IMR-90 (cell line): ENCODE measurements around the gene CPED1. TPM values are rescaled to one million over a fixed set of nuclear protein-coding genes. Genes with fewer than 3 reads are reported as not detected.

Experiments used
- ATAC-seq: fragments of 200-7000 bp; cut with Tn5 transposase; 2 replicates; pipeline ENCODE4 v1.9.1; 2020; ENCODE audit warnings: low read depth, mild to moderate bottlenecking, moderate library complexity
- BruUV-seq: library from RNA; stranded (reverse); fragments of 400-500 nt; replicated peaks from 2 replicates; lab custom pipeline; 2021; lab: Mats Ljungman, UMichigan
- CTCF ChIA-PET: fragments of 300-600 bp; formaldehyde crosslinking; extraction: SDS; loops from one replicate; lab custom pipeline; 2021; ENCODE audit warnings: antibody characterized with exemption; lab: Yijun Ruan, JAX
- POLR2A ChIA-PET: fragments of 300-600 bp; sonication (Branson Sonifier 250); formaldehyde crosslinking; loops from one replicate; lab custom pipeline; 2022; ENCODE audit warnings: antibody characterized with exemption; ENCODE audit not compliant: unreplicated experiment; lab: Charles Lee
- DNase-seq: peaks from one replicate; pipeline ENCODE4 v3.0.0; 2013
- H2AFZ ChIP-seq: replicated peaks from 2 replicates; pipeline ENCODE3; 2013; ENCODE audit warnings: low read length, mild to moderate bottlenecking; ENCODE audit not compliant: poor library complexity
- H2AK5ac ChIP-seq: 2 replicates; pipeline ENCODE4 v1.6.1; 2013; ENCODE audit warnings: low read depth, low read length, inconsistent platforms
- H2AK9ac ChIP-seq: replicated peaks from 2 replicates; pipeline ENCODE3; 2013; ENCODE audit warnings: mild to moderate bottlenecking, low read depth, low read length, moderate library complexity; ENCODE audit not compliant: poor library complexity
- H2BK120ac ChIP-seq: 2 replicates; pipeline ENCODE4 v1.6.1; 2013; ENCODE audit warnings: low read depth, low read length, inconsistent platforms
- H2BK15ac ChIP-seq: 3 replicates; pipeline ENCODE4 v1.6.1; 2013; ENCODE audit warnings: low read depth, low read length, inconsistent platforms
- H2BK20ac ChIP-seq: 2 replicates; pipeline ENCODE4 v1.6.1; 2013; ENCODE audit warnings: low read depth, mild to moderate bottlenecking, inconsistent platforms, low read length, moderate library complexity
- H2BK5ac ChIP-seq: 2 replicates; pipeline ENCODE4 v1.6.1; 2013; ENCODE audit warnings: mild to moderate bottlenecking, low read depth, low read length, inconsistent platforms; ENCODE audit not compliant: poor library complexity, severe bottlenecking
- H3K14ac ChIP-seq: replicated peaks from 2 replicates; pipeline ENCODE4 v1.6.1; 2013; ENCODE audit warnings: low read depth, low read length, inconsistent platforms
- H3K18ac ChIP-seq: 2 replicates; pipeline ENCODE4 v1.6.1; 2013; ENCODE audit warnings: low read depth, low read length, control low read depth
- H3K23ac ChIP-seq: 2 replicates; pipeline ENCODE4 v1.6.1; 2013; ENCODE audit warnings: low read depth, low read length, inconsistent platforms
- H3K27ac ChIP-seq: 2 replicates; pipeline ENCODE4 v1.5.1; 2013; ENCODE audit warnings: mild to moderate bottlenecking, control low read depth, low read length; ENCODE audit not compliant: insufficient read depth
- H3K27me3 ChIP-seq: 2 replicates; pipeline ENCODE4 v1.6.1; 2013; ENCODE audit warnings: low read length; ENCODE audit not compliant: control insufficient read depth, insufficient read depth
- H3K36me3 ChIP-seq: 2 replicates; pipeline ENCODE4 v1.6.1; 2013; ENCODE audit warnings: low read length, mixed read lengths; ENCODE audit not compliant: control insufficient read depth, insufficient read depth
- H3K4ac ChIP-seq: 2 replicates; pipeline ENCODE4 v1.6.1; 2013; ENCODE audit warnings: low read depth, low read length, inconsistent platforms
- H3K4me1 ChIP-seq: 2 replicates; pipeline ENCODE4 v1.6.1; 2013; ENCODE audit warnings: low read length, mixed read lengths; ENCODE audit not compliant: control insufficient read depth, insufficient read depth
- H3K4me2 ChIP-seq: 2 replicates; pipeline ENCODE4 v1.6.1; 2013; ENCODE audit warnings: low read depth, mild to moderate bottlenecking, control low read depth, low read length, moderate library complexity
- H3K4me3 ChIP-seq: 2 replicates; pipeline ENCODE4 v1.5.1; 2013; ENCODE audit warnings: low read depth, mild to moderate bottlenecking, control low read depth, low read length, moderate library complexity; ENCODE audit not compliant: insufficient read depth
- H3K56ac ChIP-seq: 2 replicates; pipeline ENCODE4 v1.6.1; 2013; ENCODE audit warnings: low read length, inconsistent platforms; ENCODE audit not compliant: insufficient read depth; ENCODE audit errors: extremely low read depth
- H3K79me1 ChIP-seq, 2 experiments: 2 replicates each; pipeline ENCODE4 v1.6.1; 2013; ENCODE audit warnings: low read length in 2 of 2, inconsistent platforms in 1 of 2, low read depth in 1 of 2
- H3K9ac ChIP-seq: 2 replicates; pipeline ENCODE4 v1.6.1; 2013; ENCODE audit warnings: low read depth, low read length, control low read depth
- H3K9me1 ChIP-seq: 2 replicates; pipeline ENCODE4 v1.6.1; 2013; ENCODE audit warnings: low read length, inconsistent platforms; ENCODE audit not compliant: insufficient read depth
- H3K9me3 ChIP-seq: 2 replicates; pipeline ENCODE4 v1.6.1; 2013; ENCODE audit warnings: low read length; ENCODE audit not compliant: control insufficient read depth, insufficient read depth
- H4K20me1 ChIP-seq: 2 replicates; pipeline ENCODE4 v1.6.1; 2013; ENCODE audit warnings: low read length, inconsistent platforms; ENCODE audit not compliant: insufficient read depth
- H4K5ac ChIP-seq: 2 replicates; pipeline ENCODE4 v1.6.1; 2013; ENCODE audit warnings: mild to moderate bottlenecking, low read depth, low read length, control low read depth
- H4K8ac ChIP-seq, 2 experiments: 2 replicates each; pipeline ENCODE4 v1.6.1; 2013; ENCODE audit warnings: low read depth in 2 of 2, low read length in 2 of 2, control low read depth in 1 of 2, inconsistent platforms in 1 of 2
- H4K91ac ChIP-seq: 2 replicates; pipeline ENCODE4 v1.6.1; 2013; ENCODE audit warnings: low read depth, low read length, inconsistent platforms; ENCODE audit not compliant: insufficient read depth
- BHLHE40 ChIP-seq: fragments of 150-350 bp; IDR thresholded peaks from 2 replicates; pipeline ENCODE4 v1.6.1; 2016; ENCODE audit warnings: mild to moderate bottlenecking, low read depth, low read length
- CEBPB ChIP-seq: IDR thresholded peaks from 2 replicates; pipeline ENCODE4 v1.6.1; 2012; ENCODE audit warnings: low read depth, low read length, improper control_type of control experiment
- CHD1 ChIP-seq: IDR thresholded peaks from 2 replicates; pipeline ENCODE4 v1.6.1; 2012; ENCODE audit warnings: low read depth, low read length, improper control_type of control experiment
- ELK1 ChIP-seq: fragments of 150-350 bp; IDR thresholded peaks from 2 replicates; pipeline ENCODE4 v1.6.1; 2016; ENCODE audit warnings: low read depth, mild to moderate bottlenecking, low read length, moderate library complexity, borderline replicate concordance
- FOS ChIP-seq: fragments of 150-350 bp; IDR thresholded peaks from 2 replicates; pipeline ENCODE4 v1.6.1; 2016; ENCODE audit warnings: low read depth, low read length
- MAFK ChIP-seq: IDR thresholded peaks from 2 replicates; pipeline ENCODE4 v1.6.1; 2012; ENCODE audit warnings: low read depth, low read length, improper control_type of control experiment
- MAZ ChIP-seq: IDR thresholded peaks from 2 replicates; pipeline ENCODE4 v1.6.1; 2012; ENCODE audit warnings: low read depth, mild to moderate bottlenecking, low read length, improper control_type of control experiment, moderate library complexity, borderline replicate concordance
- MXI1 ChIP-seq: IDR thresholded peaks from 2 replicates; pipeline ENCODE4 v1.6.1; 2012; ENCODE audit warnings: low read depth, mild to moderate bottlenecking, low read length, moderate library complexity, borderline replicate concordance
- NFE2L2 ChIP-seq: fragments of 150-350 bp; IDR thresholded peaks from 2 replicates; pipeline ENCODE4 v1.6.1; 2016; ENCODE audit warnings: low read depth, mild to moderate bottlenecking, low read length
- POLR2A ChIP-seq: IDR thresholded peaks from 2 replicates; pipeline ENCODE4 v1.6.1; 2012; ENCODE audit warnings: mild to moderate bottlenecking, low read depth, low read length
- RAD21 ChIP-seq: IDR thresholded peaks from 2 replicates; pipeline ENCODE4 v1.6.1; 2012; ENCODE audit warnings: low read length, improper control_type of control experiment
- RCOR1 ChIP-seq: IDR thresholded peaks from 2 replicates; pipeline ENCODE4 v1.6.1; 2012; ENCODE audit warnings: mild to moderate bottlenecking, low read length, improper control_type of control experiment; ENCODE audit not compliant: insufficient replicate concordance
- RFX5 ChIP-seq: IDR thresholded peaks from 2 replicates; pipeline ENCODE4 v1.8.0; 2012; ENCODE audit warnings: low read depth, mild to moderate bottlenecking, low read length, moderate library complexity
- SMC3 ChIP-seq: fragments of 150-350 bp; IDR thresholded peaks from 2 replicates; pipeline ENCODE4 v1.6.1; 2016; ENCODE audit warnings: low read depth, mild to moderate bottlenecking, antibody characterized with exemption, low read length, moderate library complexity
- USF2 ChIP-seq: fragments of 150-350 bp; IDR thresholded peaks from 2 replicates; pipeline ENCODE4 v1.6.1; 2017; ENCODE audit warnings: mild to moderate bottlenecking, antibody characterized with exemption, low read length, low read depth
- WGBS, 2 experiments: methylation state at CpG; one replicate each; pipeline versions ENCODE4 v1.1.5 to v1.1.7; 2013; ENCODE audit warnings: missing lambda C conversion rate in 2 of 2; ENCODE audit not compliant: insufficient read length in 1 of 2; ENCODE audit errors: extremely low coverage in 2 of 2; 5-methylcytosine and 5-hydroxymethylcytosine counted together
- dilution Hi-C: fragments of 300-500 bp; cut with HindIII; formaldehyde crosslinking; loops from one replicate; pipeline ENCODE4 v1.14.3; 2018; ENCODE audit warnings: low sequenced_read_pairs; ENCODE audit not compliant: unreplicated experiment
- in situ Hi-C: fragments of 300-500 bp; cut with MboI; formaldehyde crosslinking; loops from 3 replicates; pipeline ENCODE4 v1.14.3; 2019; ENCODE audit warnings: low sequenced_read_pairs, inconsistent platforms, mixed read lengths
- intact Hi-C: fragments of 100-400 bp; cut with micrococcal nuclease; formaldehyde crosslinking; loops from 2 replicates; pipeline ENCODE4 v1.10.0; 2022
- polyA plus RNA-seq, 3 experiments: library from polyadenylated mRNA; depleted of rRNA; stranded (reverse); fragments of >200 nt; gene quantifications; 2 replicates each; pipeline ENCODE4 v1.2.3, GENCODE V29; 2012; ENCODE audit warnings: low replicate concordance in 1 of 3
- total RNA-seq: library from RNA; depleted of rRNA; stranded (reverse); fragments of >200 nt; gene quantifications from 2 replicates; pipeline ENCODE4 v1.2.3, GENCODE V29; 2012
- TF ChIP-seq, protein P1 (sequence below): conservative IDR thresholded peaks from 2 replicates; pipeline ENCODE4 v1.5.1; 2012; ENCODE audit warnings: mild to moderate bottlenecking, low read depth, low read length, improper control_type of control experiment

Gene CPED1
- total and polyA plus RNA-seq, 2 of the 4 experiments (the other 2 are of a cell fraction) = 31.2 to 96.8 TPM

DNA sequence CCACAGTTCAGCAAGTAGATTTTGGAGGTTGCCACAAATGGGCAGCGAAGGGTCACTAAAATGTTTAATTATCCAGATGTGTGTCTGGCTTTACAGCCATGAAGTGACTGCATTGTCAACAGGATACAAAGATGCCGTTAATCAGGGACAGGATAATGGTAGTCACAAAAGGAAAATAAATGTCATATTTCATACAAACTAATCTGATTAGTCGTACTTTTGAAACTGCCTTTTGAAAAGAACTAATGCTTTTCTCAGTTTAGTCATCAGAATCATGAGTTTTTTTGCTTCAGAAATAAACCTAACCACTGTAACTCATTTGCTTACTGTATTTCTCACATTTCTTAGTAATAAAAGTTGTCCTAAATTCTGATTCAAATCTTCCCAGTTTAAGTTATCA lies 318.1 kb downstream of the CPED1 start:
- in situ Hi-C loops (no loop called here), dilution Hi-C loops (no loop called here), intact Hi-C loops (no loop called here)
- Histone ChIP-seq H3K56ac (no peak overlapping the region), H2BK15ac (peak overlapping the region; percentile 88; the same call in 2 of the 3 replicates), H3K18ac (peak overlapping the region; percentile 80; the same call in 1 of the 2 replicates), H4K5ac (peak overlapping the region; percentile 37; the same call in 1 of the 2 replicates), H2AFZ (no peak overlapping the region), H2BK5ac (peak overlapping the region; percentile 69), H3K27me3 (no peaks in the 10 kb centered on the region), H3K9ac (no peak overlapping the region), H3K4me3 (no peak overlapping the region), H2AK5ac (peak overlapping the region; percentile 60; the same call in 1 of the 2 replicates), H3K36me3 (no peaks in the 10 kb centered on the region), H3K9me3 (no peaks in the 10 kb centered on the region), H3K27ac (no peak overlapping the region), H3K4me1 (peaks cover 11% of the 10 kb centered on the region), H2BK120ac (peak overlapping the region; percentile 72; the same call in 1 of the 2 replicates), H2AK9ac (no peak overlapping the region), H4K8ac (peak overlapping the region; percentile 71 to 72; a peak in 3 of 4 replicates), H3K23ac (peak overlapping the region; percentile 69; the same call in 1 of the 2 replicates), H3K14ac (peak overlapping the region; percentile 61; the same call in 1 of the 2 replicates), H3K4ac (peak overlapping the region; percentile 73), H3K9me1 (no peaks in the 10 kb centered on the region), H4K91ac (peak overlapping the region; percentile 38), H3K79me1 (0 out of 4 replicates have a peak, but pooled peaks cover 0 to 4% of the 10 kb centered on the region in 2 experiments), H2BK20ac (peak overlapping the region; percentile 92), H3K4me2 (no peak overlapping the region), H4K20me1 (no peaks in the 10 kb centered on the region)
- POLR2A ChIA-PET = no interaction called here
- DNase-seq (no peak), ATAC-seq (no peak)
- TF ChIP-seq SMC3 (no peak), RCOR1 (no peak), USF2 (no peak), NFE2L2 (no peak), CHD1 (no peak), BHLHE40 (no peak), MAFK (no peak), RFX5 (no peak), POLR2A (no peak), MXI1 (no peak), RAD21 (no peak), FOS (no peak), ELK1 (no peak), MAZ (no peak), CEBPB (no peak)
- TF ChIP-seq, protein P1, sequence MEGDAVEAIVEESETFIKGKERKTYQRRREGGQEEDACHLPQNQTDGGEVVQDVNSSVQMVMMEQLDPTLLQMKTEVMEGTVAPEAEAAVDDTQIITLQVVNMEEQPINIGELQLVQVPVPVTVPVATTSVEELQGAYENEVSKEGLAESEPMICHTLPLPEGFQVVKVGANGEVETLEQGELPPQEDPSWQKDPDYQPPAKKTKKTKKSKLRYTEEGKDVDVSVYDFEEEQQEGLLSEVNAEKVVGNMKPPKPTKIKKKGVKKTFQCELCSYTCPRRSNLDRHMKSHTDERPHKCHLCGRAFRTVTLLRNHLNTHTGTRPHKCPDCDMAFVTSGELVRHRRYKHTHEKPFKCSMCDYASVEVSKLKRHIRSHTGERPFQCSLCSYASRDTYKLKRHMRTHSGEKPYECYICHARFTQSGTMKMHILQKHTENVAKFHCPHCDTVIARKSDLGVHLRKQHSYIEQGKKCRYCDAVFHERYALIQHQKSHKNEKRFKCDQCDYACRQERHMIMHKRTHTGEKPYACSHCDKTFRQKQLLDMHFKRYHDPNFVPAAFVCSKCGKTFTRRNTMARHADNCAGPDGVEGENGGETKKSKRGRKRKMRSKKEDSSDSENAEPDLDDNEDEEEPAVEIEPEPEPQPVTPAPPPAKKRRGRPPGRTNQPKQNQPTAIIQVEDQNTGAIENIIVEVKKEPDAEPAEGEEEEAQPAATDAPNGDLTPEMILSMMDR = no peak
- no TSS peak for BruUV-seq
- CTCF ChIA-PET = no interaction called here
- WGBS, 2 experiments = no CpG with 5 or more reads among the region's 3 CpGs
